HCT116 (cell line): ENCODE results near the gene FCHO1.

ENCODE experiments used
- EZH2 ChIP-seq: fragments of 200-600 bp; sonication (generic); IDR thresholded peaks from 2 replicates; pipeline ENCODE4 v1.6.1; 2017; ENCODE audit warnings: antibody characterized with exemption, mixed run types
- POLR2A ChIP-seq: IDR thresholded peaks from 2 replicates; pipeline ENCODE4 v1.7.0; 2011; ENCODE audit warnings: borderline replicate concordance; ENCODE audit not compliant: insufficient read depth, insufficient read length; ENCODE audit errors: extremely low read depth
- REST ChIP-seq: IDR thresholded peaks from 2 replicates; pipeline ENCODE4 v1.6.1; 2012; ENCODE audit warnings: low read depth
- ZFX ChIP-seq: fragments of 450-650 bp; IDR thresholded peaks from 2 replicates; pipeline ENCODE4 v1.6.1; 2017
- TF ChIP-seq, protein P1 (sequence below), 3 experiments: fragments of 200-600 bp in 1 of 3; sonication (generic) in 1 of 3; IDR thresholded peaks in 2 of 3; conservative IDR thresholded peaks in 1 of 3; 2 replicates each; pipeline ENCODE4 v1.5.1; 2012 to 2017; ENCODE audit warnings: low read depth in 2 of 3, low read length in 2 of 3, antibody characterized with exemption in 1 of 3, borderline replicate concordance in 1 of 3, control low read depth in 1 of 3, mild to moderate bottlenecking in 1 of 3, mixed read lengths in 1 of 3, mixed run types in 1 of 3, moderate library complexity in 1 of 3; ENCODE audit not compliant: insufficient read depth in 1 of 3

GRCh38 chr19:17803264-17803896, 52.1 kb downstream of the FCHO1 start:
- TF ChIP-seq, protein P1, sequence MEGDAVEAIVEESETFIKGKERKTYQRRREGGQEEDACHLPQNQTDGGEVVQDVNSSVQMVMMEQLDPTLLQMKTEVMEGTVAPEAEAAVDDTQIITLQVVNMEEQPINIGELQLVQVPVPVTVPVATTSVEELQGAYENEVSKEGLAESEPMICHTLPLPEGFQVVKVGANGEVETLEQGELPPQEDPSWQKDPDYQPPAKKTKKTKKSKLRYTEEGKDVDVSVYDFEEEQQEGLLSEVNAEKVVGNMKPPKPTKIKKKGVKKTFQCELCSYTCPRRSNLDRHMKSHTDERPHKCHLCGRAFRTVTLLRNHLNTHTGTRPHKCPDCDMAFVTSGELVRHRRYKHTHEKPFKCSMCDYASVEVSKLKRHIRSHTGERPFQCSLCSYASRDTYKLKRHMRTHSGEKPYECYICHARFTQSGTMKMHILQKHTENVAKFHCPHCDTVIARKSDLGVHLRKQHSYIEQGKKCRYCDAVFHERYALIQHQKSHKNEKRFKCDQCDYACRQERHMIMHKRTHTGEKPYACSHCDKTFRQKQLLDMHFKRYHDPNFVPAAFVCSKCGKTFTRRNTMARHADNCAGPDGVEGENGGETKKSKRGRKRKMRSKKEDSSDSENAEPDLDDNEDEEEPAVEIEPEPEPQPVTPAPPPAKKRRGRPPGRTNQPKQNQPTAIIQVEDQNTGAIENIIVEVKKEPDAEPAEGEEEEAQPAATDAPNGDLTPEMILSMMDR (IDR thresholded peaks at IDR 0.05 in 2 of 3, conservative IDR thresholded peaks at IDR 0.05 in 1 of 3; ENCODE audit: borderline replicate concordance in 1 of 3, insufficient read depth in 1 of 3, low read depth in 2 of 3, low read length in 2 of 3): no peak
- no peak for TF ChIP-seq POLR2A
- TF ChIP-seq EZH2: no peak
- TF ChIP-seq REST: no peak
- TF ChIP-seq ZFX: no peak
